Vagina (tissue), 2 donors: ENCODE measurements around the gene FKRP. TPM values are rescaled to one million over a fixed set of nuclear protein-coding genes. Genes with fewer than 3 reads are reported as not detected.
A peak's percentile ranks its signal among the peaks of the same experiment; 100 is the strongest.

Source experiments
- DNase-seq, 2 donors: peaks; one replicate each; pipeline ENCODE4 v3.0.0-alpha.2; 2017; ENCODE audit errors: extremely low spot score in 2 of 2
- H3K27ac ChIP-seq: fragments of 200-600 bp; sonication (generic); one replicate; pipeline ENCODE4 v1.5.1; 2019
- H3K27me3 ChIP-seq: fragments of 200-600 bp; sonication (generic); one replicate; pipeline ENCODE4 v1.5.1; 2019
- H3K36me3 ChIP-seq, 2 donors: fragments of 200-600 bp; sonication (generic); one replicate each; pipeline ENCODE4 v1.5.1; 2017 to 2019
- H3K4me1 ChIP-seq: fragments of 200-600 bp; sonication (generic); one replicate; pipeline ENCODE4 v1.5.1; 2019
- H3K4me3 ChIP-seq, 2 donors: fragments of 200-600 bp; sonication (generic); 1 replicate in 1 of 2; 2 replicates in 1 of 2; pipeline ENCODE4 v1.5.1; 2016 to 2019
- H3K9me3 ChIP-seq: fragments of 200-600 bp; sonication (generic); one replicate; pipeline ENCODE4 v1.5.1; 2019
- CTCF ChIP-seq, 3 experiments: fragments of 450-650 bp in 2 of 3; fragments of 200-600 bp in 1 of 3; sonication (generic) in 1 of 3; IDR thresholded peaks; one replicate each; pipeline ENCODE4 v1.5.1; 2017 to 2019; ENCODE audit warnings: antibody characterized with exemption in 3 of 3, mild to moderate bottlenecking in 2 of 3, moderate library complexity in 2 of 3
- POLR2A ChIP-seq, 2 donors: fragments of 450-650 bp; IDR thresholded peaks; one replicate each; pipeline ENCODE4 v1.6.1; 2017; ENCODE audit warnings: antibody characterized with exemption in 2 of 2, mild to moderate bottlenecking in 2 of 2, moderate library complexity in 2 of 2
- POLR2AphosphoS5 ChIP-seq, 2 donors: sonication (generic); formaldehyde crosslinking; IDR thresholded peaks; one replicate each; pipeline ENCODE4 v1.9.0; 2017; ENCODE audit warnings: antibody characterized with exemption in 2 of 2, mild to moderate bottlenecking in 2 of 2, low read depth in 1 of 2; ENCODE audit not compliant: insufficient read depth in 1 of 2
- intact Hi-C: fragments of 100-400 bp; cut with DNase I; formaldehyde crosslinking; loops from one replicate; pipeline ENCODE4 v1.15.1; 2023
- microRNA counts, 2 donors: library from miRNA; unstranded; fragments of <30 nt; microRNA quantifications; one replicate each; lab custom pipeline; 2016 to 2017
- microRNA-seq: library from miRNA; unstranded; fragments of <30 nt; microRNA quantifications from one replicate; pipeline ENCODE4, GENCODE V29; 2017; ENCODE audit warnings: borderline number of aligned reads, borderline replicate concordance
- small RNA-seq: library from RNA; depleted of rRNA; stranded (forward); fragments of <200 nt; gene quantifications from one replicate; pipeline ENCODE3, GENCODE V24; 2016
- total RNA-seq: library from RNA; depleted of rRNA; stranded (reverse); fragments of >200 nt; gene quantifications from one replicate; pipeline ENCODE4 v1.2.3, GENCODE V29; 2016

FKRP gene
- total RNA-seq, 1 donor from 2014 or later, result 14.7 TPM

DNA sequence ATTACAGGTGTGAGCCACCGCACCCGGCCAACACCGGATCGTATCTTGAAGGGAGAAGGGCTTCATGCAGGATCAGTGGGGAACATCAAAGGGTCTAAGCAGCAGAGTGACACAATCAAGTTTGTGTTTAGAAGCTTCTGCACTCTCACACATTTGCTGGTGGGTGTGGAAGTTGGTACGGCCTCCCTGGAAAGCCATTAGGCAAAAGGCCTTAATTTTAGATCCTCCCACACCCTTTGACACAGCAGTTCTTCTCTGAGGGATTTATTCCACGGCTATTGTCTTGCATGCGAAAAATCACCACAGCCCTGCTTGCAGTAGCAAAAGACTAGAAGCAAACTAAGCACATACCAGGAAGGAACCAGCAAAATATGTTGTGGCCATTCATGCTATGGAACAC is 60.8 kb downstream of the FKRP start:
- no peak for DNase-seq
- Histone ChIP-seq H3K4me1 (no peaks in the 10 kb centered on the region), H3K36me3 (no peaks in the 10 kb centered on the region), H3K27ac (no peak overlapping the region), H3K9me3 (no peaks in the 10 kb centered on the region), H3K27me3 (no peaks in the 10 kb centered on the region), H3K4me3 (no peak overlapping the region)
- intact Hi-C loops, result no loop called here
- TF ChIP-seq CTCF (IDR thresholded peaks at IDR 0.05), result no peak
- TF ChIP-seq POLR2AphosphoS5 (IDR thresholded peaks at IDR 0.05; ENCODE audit: insufficient read depth in 1 of 2, low read depth in 1 of 2), result no peak
- TF ChIP-seq POLR2A (IDR thresholded peaks at IDR 0.05), result no peak

MicroRNAs within 50 kb of the gene (microRNA counts, 767-probe panel; counts per million panel counts)
- 4,114 to 4,531 counts per million in 2 donors for microRNA hsa-miR-320e (lab: Ali Mortazavi, UCI)

Small RNA genes lying within 50 kb of the gene (microRNA-seq; reads per million reads assigned to microRNA genes)
- 6.2 reads per million, percentile 9 among the genes with 10 or more reads in this experiment for gene MIR320E

Small RNA genes lying within 50 kb of the gene (small RNA-seq; reads per million reads assigned to genes)
- gene MIR320E (0.43 reads per million), gene RF00019 (not detected)

Other genes with a start within 250 kb of the FKRP start
- 105 TPM for gene CALM3, start 144.7 kb upstream of the FKRP start, total RNA-seq
- 10.8 TPM for gene PTGIR, start 121.0 kb upstream of the FKRP start, total RNA-seq
- gene GNG8, start 109.9 kb upstream of the FKRP start, total RNA-seq, result not detected
- 13.8 TPM for gene DACT3, start 84.9 kb upstream of the FKRP start, total RNA-seq
- 49.4 TPM for gene PRKD2, start 28.9 kb upstream of the FKRP start, total RNA-seq
- 85.0 TPM for gene STRN4, start 393 bp downstream of the FKRP start, total RNA-seq
- 147 TPM for gene SLC1A5, start 42.5 kb downstream of the FKRP start, total RNA-seq
- 75.9 TPM for gene AP2S1, start 104.8 kb downstream of the FKRP start, total RNA-seq
- gene ARHGAP35, start 114.9 kb downstream of the FKRP start, total RNA-seq, result 42.5 TPM